HG02970 (cell line): ENCODE results near the gene CISH.
A peak's percentile ranks its signal among the peaks of the same experiment; 100 is the strongest.

Experiments
- ATAC-seq: cut with Tn5 transposase; IDR thresholded peaks from one replicate; pipeline ENCODE4 v1.9.1; 2021; ENCODE audit warnings: mild to moderate bottlenecking, moderate library complexity, moderate number of reproducible peaks; ENCODE audit not compliant: unreplicated experiment, low FRiP score

CISH gene

GRCh38 chr3:50637945-50638344 lies 26.4 kb upstream of the CISH start:
- ATAC-seq, result no peak

GRCh38 chr3:50637011-50637410 lies 25.4 kb upstream of the CISH start:
- no peak for ATAC-seq

GRCh38 chr3:50635066-50635465 lies 23.5 kb upstream of the CISH start:
- ATAC-seq, result no peak

- no peak for ATAC-seq
Measured at GRCh38 chr3:50633230-50633790, 21.7 kb upstream of the CISH start.

GRCh38 chr3:50632450-50632849 lies 20.9 kb upstream of the CISH start:
- ATAC-seq, result no peak

DNA sequence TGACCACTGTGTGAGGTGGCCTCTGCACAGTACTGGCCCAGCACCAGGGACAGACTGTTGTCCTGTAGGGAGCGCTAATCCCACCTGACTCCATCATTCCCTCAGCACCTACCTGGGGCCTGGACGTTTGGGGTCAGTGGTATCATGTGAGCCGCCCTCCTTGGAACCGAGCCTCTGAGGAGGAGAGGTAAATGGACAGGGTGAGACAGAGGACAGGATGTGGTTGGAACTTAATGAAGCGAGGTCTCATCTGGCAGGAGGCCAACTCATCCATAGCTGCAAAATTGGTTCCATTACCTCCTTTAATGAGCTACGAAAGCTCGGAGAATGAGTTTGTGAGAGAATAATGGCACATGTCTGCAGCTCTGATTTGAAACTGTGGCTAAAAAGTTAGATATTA lies 19.3 kb upstream of the CISH start:
- ATAC-seq, result no peak

- ATAC-seq, result no peak
Measured at GRCh38 chr3:50630394-50630793, 18.8 kb upstream of the CISH start.

- ATAC-seq, result no peak
Measured at GRCh38 chr3:50628601-50629000, 17.0 kb upstream of the CISH start.

DNA sequence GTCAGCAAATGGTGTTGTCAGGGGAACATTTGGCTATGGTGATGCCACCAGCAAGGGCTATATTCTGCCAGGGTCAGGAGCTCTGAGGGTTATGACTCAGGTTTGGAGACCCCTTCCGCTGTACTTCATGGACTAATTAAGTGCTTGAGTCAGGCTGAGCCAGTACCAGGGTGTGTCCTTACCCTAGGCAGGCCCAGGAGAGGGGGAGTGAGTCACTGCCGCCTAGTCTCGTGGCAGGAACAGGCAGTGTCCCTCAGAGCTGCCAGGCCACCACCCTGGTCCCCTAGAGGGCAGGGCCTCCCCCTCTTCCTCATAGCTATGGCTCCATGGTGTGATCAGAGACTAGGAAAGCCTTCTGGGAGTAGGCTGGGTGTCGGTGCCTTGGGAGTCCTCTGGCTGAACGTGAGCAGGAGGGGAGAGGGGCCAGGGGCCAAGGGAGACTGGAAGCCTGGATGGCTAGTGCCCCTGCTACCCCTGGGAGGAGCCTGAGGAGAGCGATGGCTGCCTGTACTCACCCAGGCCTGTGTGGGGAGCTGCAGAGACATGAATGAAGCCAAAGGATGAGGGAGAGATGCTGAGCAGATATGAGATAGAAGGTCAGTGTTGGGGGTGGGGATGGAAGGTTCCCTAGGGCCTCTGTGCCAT lies 16.0 kb upstream of the CISH start:
- ATAC-seq, result no peak

GRCh38 chr3:50626401-50626800 lies 14.8 kb upstream of the CISH start:
- ATAC-seq, result no peak

DNA sequence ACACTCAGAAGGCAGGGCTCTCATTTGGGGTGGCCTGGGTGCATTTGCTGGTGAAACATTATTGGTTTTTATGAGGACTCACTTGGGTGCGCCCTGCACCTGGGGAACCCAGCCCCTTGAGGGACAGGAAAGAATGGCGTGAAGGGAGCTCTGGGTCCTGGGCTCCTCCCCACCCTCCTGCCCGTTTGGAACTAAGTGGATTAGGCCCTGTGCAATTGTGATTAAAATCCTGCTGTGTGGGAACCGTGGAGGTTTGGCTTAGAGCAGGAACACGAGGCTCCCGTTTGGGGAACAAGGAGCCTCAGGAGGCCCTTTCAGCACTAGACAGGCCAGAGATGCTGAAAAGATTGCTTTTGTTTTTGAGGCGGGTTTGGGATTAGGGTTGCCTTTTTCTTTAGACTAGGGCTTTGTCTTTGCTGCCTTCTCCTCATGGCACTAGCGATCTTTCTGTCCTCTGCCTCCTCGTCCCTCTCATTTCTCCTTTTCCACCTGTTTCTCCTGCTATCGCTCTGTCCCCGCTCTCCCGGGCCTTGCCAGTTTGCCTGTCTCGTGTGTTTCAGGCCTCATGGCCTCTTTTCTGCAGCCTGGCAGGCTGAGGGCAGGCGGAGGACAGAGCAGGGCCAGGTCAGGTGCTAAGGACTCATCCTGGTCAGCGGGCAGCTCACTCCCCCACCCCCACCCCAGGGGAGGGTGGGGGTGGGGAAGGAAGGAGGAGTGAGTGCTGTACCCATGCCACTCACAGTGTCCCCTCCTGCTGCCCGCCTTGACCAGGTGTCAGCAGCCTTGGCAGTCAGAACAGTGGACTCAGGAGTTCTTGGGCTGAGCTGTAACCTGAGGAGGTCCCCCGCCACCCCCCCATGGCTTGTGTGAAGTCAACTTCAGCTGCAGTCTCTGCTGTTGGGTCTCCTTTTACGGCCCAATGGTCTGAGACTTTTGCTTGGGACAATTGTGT lies 13.9 kb upstream of the CISH start:
- ATAC-seq, result no peak

DNA sequence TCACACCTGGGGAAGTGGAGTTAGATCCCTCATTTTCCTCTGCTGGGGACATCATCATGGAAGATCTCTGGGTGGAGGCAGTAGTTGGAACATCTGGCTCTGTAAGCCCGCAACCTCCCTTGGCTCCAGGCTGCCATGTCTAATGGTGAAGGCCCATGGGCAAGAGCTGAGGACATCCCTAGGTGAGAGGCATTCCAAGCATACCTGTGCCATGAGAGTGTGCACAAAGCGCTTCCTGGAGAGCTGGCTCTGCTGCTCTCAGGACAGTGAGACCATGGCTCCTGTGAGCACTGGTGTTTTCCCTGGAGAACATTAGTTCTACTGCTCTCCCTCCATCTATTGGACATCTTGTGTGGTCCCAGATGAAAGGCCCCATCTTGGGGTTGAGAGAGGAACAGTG lies 13.1 kb upstream of the CISH start:
- no peak for ATAC-seq

GRCh38 chr3:50623840-50624474 lies 12.4 kb upstream of the CISH start:
- ATAC-seq, result no peak

GRCh38 chr3:50622881-50623280 lies 11.3 kb upstream of the CISH start:
- no peak for ATAC-seq

DNA sequence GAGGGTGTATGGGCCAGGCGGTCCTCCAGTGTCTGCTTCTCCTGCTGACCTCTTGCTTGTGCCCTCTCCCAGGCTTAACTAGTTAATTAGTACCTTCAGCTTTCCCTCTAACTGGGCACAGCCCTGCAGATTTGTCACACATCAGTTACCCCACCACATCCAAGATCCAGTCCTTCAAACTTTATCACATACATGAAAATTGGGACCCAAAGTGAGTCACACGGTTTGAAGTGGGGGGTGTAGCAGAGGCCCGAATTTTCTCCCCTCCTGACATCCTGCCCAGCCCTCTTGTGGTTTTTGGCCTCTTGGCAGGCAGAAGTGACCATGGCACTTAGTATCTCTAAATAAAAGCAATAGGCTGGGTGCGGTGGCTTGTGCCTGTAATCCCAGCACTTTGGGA lies 9.2 kb upstream of the CISH start:
- ATAC-seq, result no peak

DNA sequence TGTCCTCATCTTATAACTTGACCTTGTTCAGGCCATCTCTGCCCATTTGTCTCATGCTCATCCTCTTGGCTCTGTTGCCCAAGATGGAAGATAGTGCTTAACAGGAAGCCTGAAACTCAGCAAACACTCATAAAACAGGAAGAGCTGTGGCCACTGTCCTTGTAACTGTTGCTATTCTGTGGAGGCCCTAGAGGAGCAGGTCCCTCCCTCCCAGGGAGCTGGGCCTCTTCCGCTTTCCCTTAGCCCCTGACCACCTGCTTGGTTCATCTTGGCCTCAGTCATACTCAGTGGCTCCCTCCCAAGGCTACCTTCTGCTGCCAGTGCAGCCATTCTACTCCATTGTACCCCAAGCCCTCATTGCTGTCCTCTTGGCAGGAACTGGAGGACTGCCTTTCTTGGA lies 8.8 kb upstream of the CISH start:
- ATAC-seq, result no peak

GRCh38 chr3:50617911-50618481 lies 6.4 kb upstream of the CISH start:
- ATAC-seq, result no peak

DNA sequence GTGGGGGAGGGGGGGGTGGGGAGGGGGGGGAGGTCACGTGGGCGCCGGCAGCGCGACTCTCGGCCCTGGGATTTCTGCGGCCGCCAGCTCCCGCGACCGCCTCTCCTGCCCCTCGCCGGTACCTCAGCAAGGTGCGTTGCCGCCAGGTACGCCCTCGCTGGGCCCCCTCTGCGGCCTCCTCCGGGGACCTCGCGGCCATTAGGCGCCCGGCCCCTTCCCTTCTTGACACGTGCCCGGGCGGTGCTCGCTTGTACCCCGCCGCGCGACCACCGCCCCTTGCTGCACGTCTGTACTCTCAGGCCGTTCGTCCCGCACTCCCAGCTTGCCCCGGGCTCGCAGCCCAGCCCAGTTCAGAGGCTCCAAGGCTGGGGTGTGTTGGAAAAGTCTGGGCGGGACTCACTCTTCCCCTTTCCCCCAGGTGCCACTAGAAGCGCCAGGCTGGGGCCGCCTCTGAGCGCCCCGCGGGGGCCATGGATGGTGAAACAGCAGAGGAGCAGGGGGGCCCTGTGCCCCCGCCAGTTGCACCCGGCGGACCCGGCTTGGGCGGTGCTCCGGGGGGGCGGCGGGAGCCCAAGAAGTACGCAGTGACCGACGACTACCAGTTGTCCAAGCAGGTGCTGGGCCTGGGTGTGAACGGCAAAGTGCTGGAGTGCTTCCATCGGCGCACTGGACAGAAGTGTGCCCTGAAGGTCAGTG lies 5.7 kb upstream of the CISH start, which contains the start of gene MAPKAPK3:
Gene MAPKAPK3, plus strand, starts transcription at position 56 of the 696 bp plus-strand sequence. Its CDS starts 415 bp downstream, at position 471.
- peak; percentile 1 for ATAC-seq

DNA sequence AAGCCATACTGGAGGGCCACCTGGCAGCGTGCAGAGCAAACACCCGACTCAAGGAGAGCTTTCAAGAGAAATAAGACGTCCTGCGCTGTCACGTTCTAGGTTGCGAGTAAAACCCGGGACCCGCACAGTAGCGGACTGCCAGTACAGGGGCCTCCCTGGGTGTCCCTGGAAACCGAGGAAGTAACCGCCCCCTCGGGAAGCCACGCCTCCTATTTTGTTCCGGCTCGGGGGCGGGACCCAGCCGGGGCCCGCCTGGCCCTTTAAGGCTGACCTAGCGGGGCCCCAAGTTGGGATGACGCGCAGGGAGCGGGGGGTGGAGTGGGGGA lies 5.2 kb upstream of the CISH start:
- peak; percentile 71 for ATAC-seq
